ENCODE measurements around the gene GALNT11.
"Not testable (repeated sequence)": the region's sequence is repeated elsewhere in the genome, so short reads cannot be mapped to it uniquely, and the experiment has no call there.

The GALNT11 gene

DNA sequence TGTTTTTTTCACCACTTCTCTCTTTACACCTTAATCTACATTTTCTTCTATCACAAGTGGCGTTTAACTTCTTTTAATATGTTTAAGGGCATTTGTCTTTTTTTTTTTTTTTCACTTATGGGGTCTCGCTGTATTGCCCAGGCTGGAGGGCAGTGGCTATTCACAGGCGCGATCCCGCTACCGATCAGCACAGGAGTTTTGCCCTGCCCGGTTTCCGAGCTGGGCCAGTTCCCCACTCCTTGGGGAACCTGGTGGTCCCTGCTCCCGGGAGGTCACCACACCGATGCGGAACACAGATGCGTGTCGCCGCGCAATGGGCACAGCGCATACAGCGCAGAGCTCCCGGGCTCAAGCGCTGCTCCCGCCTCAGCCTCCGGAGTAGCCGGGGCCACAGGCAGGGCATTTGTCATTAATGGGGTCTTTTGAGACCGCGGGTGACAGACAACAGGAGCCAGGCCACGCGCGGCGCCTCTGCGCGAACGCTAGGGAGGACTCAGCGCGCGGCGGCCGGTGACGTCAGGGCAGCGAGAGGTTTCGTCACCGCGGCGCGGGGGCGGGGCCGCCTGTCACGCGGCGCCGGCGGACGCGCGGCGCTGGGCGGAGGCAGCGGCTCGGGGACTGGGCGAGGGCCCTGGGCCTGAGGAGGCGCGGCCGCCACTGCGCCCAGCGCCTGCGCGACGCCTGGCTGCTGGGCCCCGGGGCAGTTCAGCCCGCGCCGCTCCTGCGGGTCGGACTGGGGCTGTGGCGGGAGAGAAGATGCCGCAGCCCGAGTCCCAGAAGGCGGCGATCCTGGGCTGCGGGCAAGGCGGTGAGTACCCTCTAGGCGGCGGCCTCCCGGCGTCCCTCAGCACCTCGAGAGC lies at the start of gene GALNT11:
Gene GALNT11 (plus strand): TSS at position 598 of the 860 bp plus-strand sequence. CDS start 68,554 bp downstream, outside the sequence.
- peak; percentile 79 for DNase-seq

DNA sequence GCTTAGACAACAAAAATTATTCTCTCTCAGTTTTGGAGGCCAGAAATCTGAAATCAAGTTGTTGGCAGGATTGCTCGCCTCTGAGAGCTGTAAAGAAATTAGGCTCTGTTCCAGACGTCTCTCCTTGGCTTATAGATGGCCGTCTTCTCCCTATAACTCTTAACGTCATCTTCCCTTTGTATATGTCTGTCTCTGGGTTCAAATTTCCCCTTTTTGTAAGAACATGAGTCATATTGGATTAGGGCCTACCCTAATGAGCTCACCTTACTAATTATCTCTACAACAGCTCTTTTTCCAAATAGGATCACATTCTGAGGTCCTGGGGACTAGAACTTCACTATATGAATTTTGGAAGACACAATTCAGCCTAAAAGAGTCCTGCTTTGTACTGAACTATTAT lies 46.9 kb upstream of the GALNT11 start:
- no peak for DNase-seq

DNA sequence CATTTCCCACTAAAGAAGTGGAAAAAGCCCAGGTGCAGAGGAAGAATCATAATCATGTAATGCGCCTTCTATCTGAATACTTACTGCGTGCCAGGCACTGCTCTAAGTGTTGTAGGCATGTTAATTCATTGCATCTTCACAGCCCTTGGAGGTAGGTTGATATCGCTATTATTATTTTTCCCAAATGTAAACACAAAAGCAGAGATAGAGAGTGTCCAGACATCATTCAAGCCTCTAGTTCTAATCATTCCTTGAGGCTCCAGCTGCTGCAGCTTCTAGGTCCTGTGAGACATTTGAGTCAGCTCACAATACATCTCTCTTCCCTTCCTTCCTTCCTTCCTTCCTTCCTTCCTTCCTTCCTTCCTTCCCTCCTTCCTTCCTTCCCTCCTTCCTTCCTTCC lies 44.3 kb upstream of the GALNT11 start:
- DNase-seq = no peak

DNA sequence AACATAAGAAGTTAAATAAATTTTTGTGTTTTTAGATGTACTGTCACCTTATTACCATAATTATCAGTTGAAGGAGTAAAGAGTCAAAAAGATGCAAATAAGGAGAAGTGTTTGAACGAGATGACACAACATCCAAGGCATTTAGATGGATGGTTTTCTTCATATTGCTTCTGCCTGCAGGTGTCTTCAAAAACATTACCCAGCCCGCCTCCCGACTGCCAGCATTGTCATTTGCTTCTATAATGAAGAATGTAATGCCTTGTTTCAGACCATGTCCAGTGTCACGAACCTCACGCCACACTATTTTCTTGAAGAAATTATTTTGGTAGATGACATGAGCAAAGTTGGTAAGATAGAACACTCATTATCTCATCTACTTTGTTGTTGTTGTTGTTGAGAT lies 42.7 kb upstream of the GALNT11 start:
- DNase-seq = no peak

DNA sequence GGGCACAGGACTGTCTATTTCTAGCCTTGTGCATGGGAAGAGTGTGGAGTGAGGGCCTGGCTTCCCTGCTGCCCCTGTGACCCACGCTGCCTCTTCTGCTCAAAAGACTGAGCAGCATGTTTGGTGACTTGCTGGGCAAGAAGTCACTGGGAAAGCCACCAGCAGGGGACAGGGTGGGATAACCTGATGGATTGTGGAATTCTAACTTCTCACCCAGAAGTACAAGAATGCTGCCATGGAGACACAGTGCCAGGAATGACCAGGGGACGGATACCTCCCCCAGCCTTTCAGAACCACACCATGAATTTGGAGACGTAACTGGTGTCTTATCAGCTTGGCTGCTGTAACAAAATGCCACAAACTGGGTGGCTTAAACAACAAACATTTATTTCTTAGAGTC lies 40.9 kb upstream of the GALNT11 start:
- DNase-seq = no peak

DNA sequence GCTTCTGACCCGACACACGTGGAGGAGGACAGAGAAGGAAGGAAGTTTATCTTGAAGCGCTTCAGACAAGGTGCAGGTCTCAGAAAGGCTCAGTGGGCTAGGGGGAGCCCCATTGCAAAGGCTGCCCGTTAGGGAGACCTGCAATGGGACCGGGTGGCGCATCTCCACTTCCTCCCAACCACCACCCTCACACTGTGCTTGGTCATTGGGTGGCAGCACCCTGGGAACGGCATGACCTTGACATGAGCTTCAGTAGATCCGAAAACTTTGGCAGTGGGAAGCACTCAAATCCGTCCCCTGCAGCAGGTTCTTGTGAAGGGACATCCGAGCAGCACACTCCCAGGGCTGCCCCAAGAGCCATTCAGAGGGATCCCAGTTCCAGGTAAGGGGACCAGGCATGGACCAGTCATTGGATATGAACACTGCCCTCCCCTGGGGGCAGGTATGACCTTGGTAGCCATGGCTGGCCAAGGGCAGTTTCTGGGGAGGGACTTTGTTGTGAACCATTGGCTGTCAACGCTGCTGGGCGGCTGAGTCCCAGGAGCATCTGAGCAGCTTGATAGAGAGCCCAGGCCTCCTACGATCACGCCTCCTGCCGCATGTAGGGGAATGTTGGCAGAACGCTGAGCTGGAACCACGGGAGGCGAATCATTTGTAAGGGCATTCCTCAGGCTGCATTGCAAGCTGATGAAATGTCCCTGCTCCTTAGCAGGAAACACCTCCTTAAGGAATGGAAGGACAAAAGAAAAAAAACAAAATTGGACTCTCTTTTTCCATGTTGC lies 37.5 kb upstream of the GALNT11 start:
- DNase-seq = no peak

DNA sequence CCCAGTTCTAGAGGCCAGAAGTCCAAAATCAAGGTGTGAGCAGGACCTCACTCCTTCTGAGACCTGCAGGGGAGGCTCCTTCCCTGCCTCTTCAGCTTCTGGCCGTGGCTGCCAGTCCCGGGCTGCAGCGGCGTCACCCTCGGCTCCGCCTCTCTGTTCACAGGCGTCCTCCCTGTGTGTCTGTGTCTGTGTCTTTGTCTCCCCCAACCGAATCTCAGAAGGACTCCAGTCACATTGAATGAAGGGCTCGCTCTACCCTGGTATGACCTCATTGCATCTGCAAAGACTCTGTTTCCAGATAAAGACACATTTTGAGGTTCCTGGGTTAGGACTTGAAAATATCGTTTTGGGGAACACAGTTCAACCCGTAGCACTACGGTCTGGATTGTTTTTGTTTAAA lies 33.1 kb upstream of the GALNT11 start:
- DNase-seq = peak; percentile 31

DNA sequence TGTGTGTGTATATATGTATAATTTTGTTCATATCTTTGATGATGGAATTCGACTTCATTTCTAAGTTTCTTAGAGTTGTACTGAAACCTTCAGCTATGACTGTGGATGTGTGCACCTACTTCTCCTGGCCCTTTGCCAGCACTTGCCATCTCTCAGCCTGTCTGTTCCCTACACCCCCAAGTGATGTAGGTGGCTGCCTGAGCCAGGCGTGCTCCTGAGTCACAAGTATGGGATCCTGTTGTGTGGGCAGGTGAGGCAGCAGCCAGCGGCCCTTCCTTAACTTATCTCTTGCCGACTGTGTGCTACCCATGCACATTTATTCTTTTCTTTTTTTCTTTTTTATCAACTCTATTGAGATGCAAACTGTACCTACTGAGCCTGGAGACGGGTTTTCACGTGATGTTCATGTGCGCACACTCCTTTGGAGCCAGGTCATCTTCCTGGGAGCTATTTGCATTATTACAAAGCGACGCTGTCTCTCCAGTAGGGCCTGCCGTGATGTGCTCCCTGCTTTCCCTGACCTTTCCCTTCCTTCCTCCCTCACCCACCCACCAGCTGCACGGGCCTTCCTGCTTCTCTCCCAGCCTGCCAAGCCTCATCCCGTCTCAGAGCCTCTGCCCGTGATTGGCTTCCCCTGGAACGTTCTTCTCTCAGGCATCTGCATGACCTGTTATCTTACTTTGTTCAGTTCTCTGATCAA lies 31.3 kb upstream of the GALNT11 start:
- DNase-seq = no peak

DNA sequence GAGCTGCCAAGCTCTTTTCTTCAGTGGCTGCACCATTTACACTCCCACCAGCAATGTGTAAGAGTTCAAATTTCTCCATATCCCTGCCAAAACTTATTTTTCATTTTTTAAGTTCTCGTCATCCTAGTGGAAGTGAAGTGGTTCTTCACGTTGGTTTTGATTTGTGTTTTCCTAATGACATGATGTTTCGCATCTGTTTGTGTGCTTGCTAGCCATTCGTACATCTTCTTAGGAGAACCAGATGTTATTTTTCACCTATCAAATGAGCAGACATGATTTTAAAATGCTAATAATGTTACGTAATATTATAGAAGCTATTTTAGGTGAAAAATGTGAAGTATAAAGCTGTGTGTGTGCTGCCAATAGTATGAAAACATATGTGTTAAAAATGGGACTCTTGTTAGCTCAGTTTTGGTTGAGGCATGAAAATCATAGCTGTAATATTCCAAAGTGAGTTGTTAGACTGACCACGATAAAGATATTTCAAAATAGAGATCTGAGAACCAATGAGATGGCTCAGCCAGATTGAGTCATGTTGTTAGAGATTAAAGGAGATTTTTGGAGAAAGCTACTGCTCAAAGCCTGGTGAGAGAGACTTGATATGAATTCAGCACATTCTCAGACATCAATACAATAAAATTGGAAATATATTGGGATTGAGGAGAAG lies 25.9 kb upstream of the GALNT11 start:
- DNase-seq = no peak

DNA sequence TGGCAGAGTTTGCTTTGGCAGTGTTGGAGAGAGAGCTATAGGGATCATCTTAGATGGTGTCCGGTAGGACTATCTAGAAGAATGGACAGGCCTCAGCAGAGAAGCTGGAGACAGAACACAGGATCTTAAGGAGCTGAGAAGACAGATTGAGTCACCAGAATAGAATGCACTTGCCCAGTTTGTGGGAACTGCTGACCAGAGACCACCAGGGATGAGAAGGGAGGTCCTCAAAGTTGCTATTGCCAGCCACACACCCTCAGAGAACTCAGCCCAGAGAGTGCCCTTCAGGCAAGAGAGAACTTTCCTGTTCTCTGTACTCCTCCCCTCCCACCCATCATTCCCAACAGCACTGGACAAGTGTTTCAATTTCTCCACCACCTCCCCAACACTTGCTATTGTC lies 25.3 kb upstream of the GALNT11 start:
- DNase-seq = no peak

DNA sequence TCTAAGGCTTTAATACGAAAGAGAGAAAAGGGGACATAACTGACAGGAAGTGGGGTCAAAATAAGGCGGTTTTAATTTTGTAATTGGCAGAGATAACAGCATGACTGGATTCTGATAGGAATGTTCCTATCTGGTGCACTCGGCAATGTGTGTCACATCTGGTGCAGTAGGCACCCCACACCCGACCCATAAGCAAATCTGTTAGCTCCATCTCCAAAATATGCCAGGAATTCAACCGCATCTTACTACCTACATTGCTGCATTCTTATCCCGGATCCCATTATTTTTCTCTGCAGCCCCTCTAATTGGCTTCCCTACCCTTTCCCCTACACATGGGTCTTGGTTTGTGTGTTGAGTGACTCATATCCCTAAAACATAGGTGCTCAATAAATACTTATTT lies 19.1 kb upstream of the GALNT11 start:
- no peak for DNase-seq

DNA sequence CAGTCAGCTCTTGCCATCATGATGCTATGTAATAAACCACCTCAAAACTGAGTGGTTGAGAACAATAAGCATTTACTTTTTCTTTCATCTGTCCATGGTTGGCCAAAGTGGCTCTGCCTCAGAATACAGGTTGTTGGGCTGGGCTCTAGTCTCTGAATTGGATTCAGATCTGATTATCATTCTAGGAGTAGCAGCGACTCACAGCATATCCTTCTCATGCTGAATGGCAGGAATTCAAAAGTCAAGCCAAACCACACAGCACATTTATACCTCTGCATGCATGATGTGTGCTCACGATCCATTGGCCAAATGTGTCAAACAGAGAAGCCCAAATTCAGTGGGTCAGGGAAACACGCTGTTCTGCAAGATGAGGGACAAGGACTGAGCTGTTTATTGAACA lies 13.6 kb upstream of the GALNT11 start:
- DNase-seq = no peak

DNA sequence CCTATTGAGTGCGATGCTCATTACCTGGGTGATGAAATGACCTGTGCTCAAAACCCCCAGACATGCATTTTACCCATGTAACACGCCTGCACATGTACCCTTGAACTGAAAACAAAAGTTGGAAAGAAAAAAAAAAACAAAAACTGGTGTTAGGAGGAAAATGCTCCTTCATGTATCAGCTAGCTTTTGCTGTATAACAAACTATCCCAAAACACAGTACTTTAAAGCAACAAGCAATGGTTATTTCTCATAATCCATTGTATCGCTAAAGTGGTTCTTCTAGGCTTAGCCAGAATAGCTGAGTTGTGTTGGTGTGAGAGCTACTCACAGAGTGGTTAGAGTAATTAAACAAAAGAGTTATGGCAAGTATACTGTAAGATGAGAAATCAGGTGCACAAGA lies 12.2 kb upstream of the GALNT11 start:
- DNase-seq = no peak

DNA sequence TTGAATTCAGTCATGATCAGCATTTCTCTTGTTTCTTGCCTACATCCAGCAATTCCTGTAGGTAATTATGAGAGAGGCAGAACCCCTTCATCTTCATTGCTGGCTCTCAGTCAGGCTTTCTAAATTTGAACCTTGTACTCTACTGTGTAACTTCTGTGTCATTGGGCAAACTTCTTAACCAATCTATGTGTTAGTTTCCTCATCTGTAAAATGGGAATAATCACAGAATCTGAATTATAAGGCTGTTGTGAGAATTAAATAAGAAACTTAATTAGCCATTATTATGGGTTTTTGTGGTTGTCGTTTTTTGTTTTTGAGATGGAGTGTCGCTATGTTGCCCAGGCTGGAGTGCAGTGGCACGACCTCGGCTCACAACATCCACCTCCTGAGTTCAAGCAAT lies 11.5 kb upstream of the GALNT11 start:
- no peak for DNase-seq

DNA sequence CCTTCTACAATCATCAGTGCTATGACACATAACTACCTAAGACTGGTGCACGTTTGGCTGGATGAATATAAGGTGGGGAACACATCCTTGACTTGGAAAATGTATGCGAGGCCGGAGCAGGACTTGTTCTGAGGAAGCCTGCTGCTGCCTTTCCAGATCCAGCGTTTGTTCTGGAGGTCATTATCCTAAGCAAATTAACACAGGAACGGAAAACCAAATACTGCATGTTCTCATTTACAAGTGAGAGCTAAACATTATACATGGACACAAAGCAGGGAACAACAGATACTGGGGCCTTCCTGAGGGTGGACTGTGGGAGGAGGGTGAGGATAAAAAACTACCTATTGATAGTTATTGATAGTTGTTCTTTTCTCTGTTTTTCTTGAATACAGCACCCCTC lies 10.8 kb upstream of the GALNT11 start:
- DNase-seq = no peak

DNA sequence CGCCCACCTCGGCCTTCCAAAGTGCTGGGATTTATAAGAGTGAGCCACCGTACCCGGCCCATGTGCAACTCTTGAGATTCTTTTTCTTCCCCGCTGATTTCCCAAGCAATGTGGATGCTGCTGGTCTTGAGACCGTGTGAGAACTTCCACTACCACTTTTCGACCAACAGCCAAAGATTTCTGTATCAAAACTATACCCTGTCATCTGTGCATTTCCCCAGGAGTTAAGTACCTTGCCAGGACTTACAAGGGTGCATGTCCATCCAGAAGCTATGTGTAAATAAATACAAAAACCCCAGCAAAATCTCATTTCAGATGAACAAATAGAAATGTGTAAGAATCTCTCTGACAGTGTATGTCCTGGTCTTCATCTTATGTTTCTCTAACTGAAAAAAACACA lies 9.9 kb upstream of the GALNT11 start:
- no peak for DNase-seq

DNA sequence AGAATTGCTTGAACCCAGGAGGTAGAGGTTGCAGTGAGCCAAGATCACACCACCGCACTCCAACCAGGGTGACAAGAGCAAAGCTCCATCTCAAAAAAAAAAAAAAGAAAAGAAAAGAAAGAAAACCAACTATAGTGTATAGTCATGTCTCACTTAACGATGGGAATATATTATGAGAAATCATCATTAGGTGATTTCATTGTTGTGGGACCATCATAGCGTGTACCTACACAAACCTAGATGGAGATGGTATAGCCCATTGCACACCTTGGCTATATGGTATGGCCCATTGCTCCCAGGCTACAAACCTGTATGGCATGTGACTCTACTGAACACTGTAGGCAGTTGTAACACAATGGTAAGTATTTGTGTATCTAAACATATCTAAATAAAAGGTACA lies 8.5 kb upstream of the GALNT11 start:
- DNase-seq = no peak

DNA sequence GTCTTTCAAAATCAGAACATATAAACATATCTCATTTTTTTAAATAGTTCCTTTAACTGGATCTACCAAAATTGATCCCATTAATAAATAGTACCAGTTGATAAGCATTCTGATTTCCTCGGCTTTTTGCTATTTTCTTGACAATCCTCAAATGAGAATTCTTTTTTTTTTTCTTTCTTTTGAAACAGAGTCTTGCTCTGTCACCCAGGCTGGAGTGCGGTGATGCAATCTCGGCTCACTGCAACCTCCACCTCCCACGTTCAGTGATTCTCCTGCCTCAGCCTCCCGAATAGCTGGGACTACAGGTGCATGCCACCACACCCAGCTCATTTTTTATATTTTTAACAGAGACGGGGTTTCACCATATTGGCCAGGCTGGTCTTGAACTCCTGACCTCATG lies 7.8 kb upstream of the GALNT11 start:
- DNase-seq = not testable (repeated sequence)

DNA sequence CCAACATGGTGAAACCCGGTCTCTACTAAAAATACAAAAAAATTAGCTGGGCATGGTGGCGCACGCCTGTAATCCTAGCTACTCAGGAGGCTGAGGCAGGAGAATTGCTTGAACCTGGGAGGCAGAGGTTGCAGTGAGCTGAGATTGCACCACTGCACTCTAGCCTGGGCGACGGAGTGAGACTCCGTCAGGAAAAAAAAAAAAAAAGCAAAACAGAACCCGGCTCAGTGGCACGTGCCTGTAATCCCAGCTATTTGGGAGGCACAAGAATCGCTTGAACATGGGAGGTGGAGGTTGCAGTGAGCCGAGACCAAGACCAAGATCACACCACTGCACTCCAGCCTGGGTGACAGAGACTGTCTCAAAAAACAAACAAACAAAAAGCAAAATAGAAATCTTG lies 3.7 kb upstream of the GALNT11 start:
- DNase-seq = not testable (repeated sequence)

DNA sequence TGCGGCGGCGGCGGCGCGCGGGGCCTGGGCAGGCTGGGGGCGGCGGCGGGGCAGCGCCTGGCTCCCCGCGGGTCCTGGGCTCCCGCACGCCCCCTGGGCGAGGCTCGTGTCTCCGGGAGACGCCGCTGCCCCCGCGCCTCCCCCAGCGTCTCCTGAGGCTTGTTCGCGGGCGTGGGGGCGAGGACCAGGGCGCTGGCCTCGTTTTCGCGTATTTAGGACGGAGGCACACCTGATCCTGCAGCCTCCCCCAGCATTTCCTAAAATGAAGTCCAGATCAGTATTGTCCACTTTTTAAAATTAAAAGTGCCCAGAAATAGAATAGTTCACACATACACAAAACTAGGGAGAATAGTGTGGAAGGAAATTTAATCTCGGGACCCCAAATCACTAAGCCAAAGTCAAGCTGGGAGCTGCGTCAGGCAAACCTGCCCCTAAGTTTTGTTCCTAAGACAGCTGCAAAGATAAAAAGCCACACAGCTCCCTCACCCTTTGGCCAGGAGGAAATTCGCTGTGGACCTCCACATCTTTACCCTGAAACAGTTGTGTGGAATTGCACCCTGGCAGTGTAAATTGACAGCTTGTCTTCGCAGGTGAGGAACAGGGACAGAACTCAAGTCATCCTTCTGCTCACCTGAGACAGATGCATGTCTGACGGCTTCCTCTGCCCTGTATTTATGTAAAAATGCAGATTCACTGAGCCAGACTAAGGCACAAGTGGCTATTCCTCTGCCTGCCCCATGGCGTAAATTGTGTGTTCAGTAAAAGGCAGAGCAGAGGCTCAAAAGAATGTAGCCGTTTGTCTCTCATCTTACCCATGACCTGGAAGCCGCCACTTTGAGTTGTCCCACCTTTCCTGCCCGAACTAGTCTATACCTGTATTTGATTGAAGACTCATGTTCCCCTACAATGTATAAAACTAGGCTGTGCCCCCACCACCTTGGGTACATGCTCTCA lies 740 bp downstream of the GALNT11 start:
- DNase-seq = no peak

DNA sequence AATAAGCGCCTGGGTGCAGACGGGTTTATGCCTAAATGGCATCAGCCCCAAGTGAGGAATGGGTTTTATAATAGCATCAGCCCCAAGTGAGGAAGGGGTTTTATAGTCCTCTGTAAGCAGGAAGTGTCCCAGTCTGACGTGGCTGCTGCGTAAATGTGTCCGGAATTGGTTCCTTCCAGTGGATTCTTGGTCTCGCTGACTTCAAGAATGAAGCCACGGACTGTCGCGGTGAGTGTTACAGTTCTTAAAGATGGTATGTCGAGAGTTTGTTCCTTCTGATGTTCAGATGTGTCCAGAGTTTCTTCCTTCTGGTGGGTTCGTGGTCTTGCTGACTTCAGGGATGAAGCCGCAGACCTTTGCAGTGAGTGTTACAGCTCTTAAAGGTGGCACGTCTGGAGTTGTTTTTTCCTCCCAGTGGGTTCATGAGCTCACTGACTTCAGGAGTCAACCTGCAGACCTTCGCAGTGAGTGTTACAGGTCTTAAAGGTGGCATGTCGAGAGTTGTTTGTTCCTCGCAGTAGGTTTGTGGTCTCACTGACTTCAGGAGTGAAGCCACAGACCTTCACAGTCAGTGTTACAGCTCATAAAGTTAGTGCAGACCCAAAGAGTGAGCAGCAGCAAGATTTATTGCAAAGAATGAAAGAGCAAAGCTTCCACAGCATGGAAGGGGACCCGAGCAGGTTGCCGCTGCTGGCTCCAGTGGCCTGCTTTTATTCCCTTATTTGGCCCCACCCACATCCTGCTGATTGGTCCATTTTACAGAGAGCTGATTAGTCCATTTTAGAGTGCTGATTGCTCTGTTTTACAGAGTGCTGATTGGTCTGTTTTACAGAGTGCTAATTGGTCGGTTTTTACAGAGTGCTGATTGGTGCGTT lies 2.3 kb downstream of the GALNT11 start:
- DNase-seq = peak; percentile 55
